KBM-7 (cell line): Measurements from ENCODE around the gene ALX3.

Experiments used
- DNase-seq: peaks from one replicate; pipeline ENCODE4 v3.0.0-alpha.2; 2015
- in situ Hi-C: fragments of 300-500 bp; cut with MboI; formaldehyde crosslinking; loops from 2 replicates; pipeline ENCODE4 v1.14.3; 2020; ENCODE audit warnings: low sequenced_read_pairs, low pct_unique_long_range_greater_than_20kb, mixed read lengths

ALX3 gene

DNA sequence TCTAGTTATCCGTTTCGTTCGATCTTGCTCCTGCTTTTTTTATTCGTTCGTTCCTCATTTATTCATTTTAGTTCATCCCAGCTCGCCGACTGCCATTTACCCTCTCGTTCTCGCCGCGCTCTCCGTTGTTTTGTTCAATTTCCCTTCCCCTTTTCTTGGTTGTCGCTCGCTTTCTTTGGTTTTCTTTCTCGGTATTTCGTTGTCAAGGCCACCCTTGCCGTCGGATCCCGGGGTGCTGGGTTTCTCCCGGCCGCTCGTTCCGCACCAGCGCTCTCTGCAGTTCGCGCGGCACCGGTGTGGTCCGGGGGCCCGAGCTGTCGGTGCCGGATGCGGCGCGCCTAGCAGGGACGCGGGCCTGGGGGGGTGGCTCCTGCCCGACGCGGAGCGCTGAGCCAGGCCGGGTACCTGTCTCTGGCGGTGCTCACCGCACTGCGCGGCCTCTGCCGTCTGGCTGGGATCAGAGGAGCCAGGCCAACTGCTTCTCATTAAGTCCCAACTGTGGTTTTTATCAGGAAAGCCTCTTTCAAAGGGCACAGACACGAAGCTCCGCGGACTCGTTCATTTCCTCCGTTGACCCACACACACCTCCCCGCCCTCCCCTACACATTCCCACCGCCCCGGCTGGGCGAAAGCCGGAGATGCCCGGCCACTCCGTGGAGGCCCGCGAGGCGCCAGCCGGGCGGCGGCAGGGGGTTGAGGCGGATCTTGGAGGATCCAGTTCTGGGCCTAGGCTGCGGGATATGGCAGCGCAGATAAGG lies 1.6 kb downstream of the ALX3 start:
- in situ Hi-C loops = no loop called here
- no peak for DNase-seq

DNA sequence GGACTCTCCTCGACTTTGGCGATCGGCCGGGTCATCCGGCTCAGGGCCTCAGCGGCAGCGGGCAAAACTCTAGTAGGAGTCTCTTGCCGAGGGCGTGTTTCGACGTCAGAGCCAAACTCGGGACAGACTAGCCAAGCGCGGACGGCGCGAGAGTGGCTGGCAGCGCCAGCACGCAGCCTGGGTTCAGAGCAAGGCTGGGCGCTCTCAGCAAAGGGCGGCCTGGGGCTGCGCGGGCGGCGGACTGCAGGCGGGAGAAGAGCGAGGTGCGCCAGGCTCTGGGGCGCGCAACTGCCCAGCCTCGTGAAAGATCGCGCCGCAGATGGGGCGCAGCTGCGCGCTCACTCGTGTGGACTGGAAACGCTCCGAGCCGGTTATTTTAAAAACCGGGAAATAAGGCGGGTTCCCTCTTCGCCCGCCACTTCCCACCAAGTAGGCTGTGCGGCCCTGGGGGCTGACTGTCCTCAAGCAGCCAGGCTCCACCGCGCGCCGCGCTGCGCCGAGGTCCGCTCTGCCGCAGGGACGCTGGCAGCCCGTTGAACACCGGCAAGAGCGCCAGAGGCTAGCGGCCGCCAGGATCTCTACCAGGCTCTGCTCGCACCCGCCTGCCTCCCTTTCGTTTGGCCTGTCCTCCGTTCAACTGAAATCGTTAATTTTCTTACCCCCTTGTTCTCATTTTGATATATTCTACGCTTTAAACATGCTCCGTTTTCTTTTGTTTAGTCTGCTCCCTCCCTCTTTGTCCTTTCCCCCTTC lies 2.4 kb downstream of the ALX3 start:
- DNase-seq = peak; percentile 33

GRCh38 chr1:110067479-110067892 lies 3.0 kb downstream of the ALX3 start:
- DNase-seq = no peak
- in situ Hi-C loops = no loop called here

More for the DNA sequence above, 2.4 kb downstream of the ALX3 start:
- in situ Hi-C loops = no loop called here

- DNase-seq = no peak
- in situ Hi-C loops = no loop called here
These were observed 4.6 kb downstream of the ALX3 start for GRCh38 chr1:110065841-110066240.

GRCh38 chr1:110064576-110065337 lies 5.7 kb downstream of the ALX3 start:
- in situ Hi-C loops = no loop called here
- no peak for DNase-seq

DNA sequence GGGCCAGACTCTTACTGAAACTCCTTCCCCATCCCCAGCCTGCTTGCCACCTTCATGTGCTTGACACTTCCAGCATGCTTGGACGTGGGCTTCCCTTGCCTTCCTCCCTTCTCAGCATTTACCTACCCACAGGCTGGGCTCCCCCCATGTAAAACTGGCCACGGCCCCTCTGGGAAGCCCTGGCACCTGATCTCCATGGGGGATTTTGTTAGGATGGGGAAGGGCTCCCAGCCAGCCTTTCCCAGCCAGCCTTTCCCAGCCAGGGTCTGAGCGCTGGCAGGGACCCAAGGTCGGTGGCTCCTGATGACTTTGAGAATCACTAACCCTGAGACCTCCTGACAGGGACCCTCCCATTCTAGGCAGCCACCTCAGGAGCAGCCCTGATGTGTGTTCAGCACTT lies 6.7 kb downstream of the ALX3 start:
- in situ Hi-C loops = no loop called here
- no peak for DNase-seq

DNA sequence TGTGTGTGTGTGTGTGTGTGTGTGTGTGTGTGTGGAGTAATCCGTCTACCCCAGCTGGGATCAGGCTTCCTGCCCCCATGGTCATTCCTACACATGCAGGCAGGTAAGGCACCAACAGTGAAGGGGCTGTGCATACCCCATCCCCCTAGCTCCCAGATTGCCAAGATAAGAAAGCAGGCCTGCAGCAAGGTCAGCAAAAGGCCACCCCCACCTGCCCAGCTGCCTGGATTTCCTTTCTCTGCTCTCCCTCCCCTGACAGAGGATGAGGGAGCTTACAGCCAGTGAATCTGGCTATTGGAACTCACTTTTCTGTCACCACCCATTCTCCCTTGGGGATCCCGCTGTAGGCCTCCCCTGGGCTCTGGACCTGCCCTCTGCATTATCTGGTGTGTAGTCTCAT lies 7.9 kb downstream of the ALX3 start:
- in situ Hi-C loops = no loop called here
- no peak for DNase-seq

DNA sequence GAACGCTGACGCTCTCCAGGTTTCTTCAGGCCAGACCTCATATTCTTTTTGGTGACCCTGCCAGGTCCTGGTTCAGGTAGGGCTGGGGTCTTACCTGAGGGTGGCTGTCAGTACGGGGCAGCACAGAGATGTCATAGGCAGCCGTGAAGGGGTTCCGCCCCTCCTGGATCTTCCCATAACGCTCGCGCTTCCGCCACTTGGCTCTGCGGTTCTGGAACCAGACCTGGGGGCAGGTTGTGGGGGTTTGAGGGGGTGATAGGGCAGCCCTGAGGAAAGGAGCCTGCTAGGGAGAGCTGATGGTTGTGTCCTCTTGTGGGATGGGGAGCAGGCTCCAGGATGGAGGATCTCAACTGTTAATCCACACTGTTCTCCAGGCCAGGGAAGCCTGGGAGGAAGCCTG lies 9.1 kb downstream of the ALX3 start:
- in situ Hi-C loops = no loop called here
- no peak for DNase-seq

DNA sequence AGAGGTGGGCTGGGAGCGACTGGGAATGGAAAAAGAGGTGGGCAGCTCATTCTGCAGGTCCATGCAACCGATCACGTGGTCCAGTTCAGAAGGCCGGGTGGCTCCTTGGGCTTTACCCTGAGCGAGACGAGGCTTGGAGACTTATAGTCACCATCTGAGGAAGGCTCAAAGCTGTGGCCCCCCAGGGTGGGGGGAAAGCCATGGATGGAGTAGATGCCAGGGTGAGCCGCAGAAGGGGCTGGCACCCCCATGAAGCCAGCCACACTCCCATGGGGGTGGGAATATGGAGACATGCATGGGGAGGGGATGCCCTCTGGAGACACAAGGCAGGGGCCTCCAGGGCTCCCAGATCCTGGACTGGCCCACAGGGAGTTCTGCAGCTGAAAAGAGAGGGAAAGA lies 9.8 kb downstream of the ALX3 start:
- no peak for DNase-seq
- in situ Hi-C loops = no loop called here

- DNase-seq = peak; percentile 67
- in situ Hi-C loops = no loop called here
These were observed 10.3 kb downstream of the ALX3 start for GRCh38 chr1:110060034-110060661.

GRCh38 chr1:110059133-110059863 lies 11.2 kb downstream of the ALX3 start:
- in situ Hi-C loops = no loop called here
- no peak for DNase-seq

- in situ Hi-C loops = no loop called here
- DNase-seq = no peak
These were observed 11.9 kb downstream of the ALX3 start for GRCh38 chr1:110058591-110058990.

- DNase-seq = no peak
- in situ Hi-C loops = no loop called here
These were observed 12.4 kb downstream of the ALX3 start for GRCh38 chr1:110057963-110058518.

GRCh38 chr1:110056776-110057175 lies 13.7 kb downstream of the ALX3 start:
- in situ Hi-C loops = no loop called here
- DNase-seq = no peak

DNA sequence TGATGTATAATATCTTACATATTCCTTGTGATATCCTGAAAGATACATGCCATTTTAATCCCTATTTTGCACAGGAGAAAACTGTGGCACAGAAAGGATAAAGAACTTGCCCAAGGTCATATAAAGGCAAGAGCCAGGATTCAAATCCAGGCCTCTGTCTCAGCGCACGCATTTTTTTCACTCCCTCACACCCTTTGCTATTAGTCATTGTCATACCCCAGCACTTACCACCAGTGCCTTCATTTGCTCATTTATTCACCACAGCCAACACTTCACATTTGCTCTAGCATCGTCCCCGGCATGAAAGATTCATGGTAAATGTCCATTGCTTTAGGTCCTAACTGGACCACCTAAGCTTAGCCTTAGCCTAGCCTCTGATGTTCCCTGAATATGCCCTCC lies 14.2 kb downstream of the ALX3 start:
- no peak for DNase-seq
- in situ Hi-C loops = no loop called here

- DNase-seq = no peak
- in situ Hi-C loops = no loop called here
These were observed 14.8 kb downstream of the ALX3 start for GRCh38 chr1:110055493-110056284.

DNA sequence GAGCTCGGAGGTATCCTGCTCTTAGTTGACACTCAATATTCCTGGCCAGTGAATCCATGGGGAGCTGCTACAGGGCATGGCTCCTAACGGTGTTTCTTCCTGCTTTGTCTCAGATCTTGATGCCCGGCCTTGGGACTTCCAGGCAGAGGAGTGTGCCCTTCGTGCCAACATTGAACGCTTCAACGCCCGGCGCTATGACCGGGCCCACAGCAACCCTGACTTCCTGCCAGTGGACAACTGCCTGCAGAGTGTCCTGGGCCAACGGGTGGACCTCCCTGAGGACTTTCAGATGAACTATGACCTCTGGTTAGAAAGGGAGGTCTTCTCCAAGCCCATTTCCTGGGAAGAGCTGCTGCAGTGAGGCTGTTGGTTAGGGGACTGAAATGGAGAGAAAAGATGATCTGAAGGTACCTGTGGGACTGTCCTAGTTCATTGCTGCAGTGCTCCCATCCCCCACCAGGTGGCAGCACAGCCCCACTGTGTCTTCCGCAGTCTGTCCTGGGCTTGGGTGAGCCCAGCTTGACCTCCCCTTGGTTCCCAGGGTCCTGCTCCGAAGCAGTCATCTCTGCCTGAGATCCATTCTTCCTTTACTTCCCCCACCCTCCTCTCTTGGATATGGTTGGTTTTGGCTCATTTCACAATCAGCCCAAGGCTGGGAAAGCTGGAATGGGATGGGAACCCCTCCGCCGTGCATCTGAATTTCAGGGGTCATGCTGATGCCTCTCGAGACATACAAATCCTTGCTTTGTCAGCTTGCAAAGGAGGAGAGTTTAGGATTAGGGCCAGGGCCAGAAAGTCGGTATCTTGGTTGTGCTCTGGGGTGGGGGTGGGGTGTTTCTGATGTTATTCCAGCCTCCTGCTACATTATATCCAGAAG lies 16.7 kb downstream of the ALX3 start:
- peak; percentile 48 for DNase-seq
- in situ Hi-C loops = no loop called here
